GM18526 (cell line): ENCODE data around the gene HEXIM1.

Experiments
- POLR2A ChIP-seq: IDR thresholded peaks from 3 replicates; pipeline ENCODE4 v1.6.1; 2011; ENCODE audit not compliant: insufficient read length; ENCODE audit errors: extremely low read depth

HEXIM1 gene

DNA sequence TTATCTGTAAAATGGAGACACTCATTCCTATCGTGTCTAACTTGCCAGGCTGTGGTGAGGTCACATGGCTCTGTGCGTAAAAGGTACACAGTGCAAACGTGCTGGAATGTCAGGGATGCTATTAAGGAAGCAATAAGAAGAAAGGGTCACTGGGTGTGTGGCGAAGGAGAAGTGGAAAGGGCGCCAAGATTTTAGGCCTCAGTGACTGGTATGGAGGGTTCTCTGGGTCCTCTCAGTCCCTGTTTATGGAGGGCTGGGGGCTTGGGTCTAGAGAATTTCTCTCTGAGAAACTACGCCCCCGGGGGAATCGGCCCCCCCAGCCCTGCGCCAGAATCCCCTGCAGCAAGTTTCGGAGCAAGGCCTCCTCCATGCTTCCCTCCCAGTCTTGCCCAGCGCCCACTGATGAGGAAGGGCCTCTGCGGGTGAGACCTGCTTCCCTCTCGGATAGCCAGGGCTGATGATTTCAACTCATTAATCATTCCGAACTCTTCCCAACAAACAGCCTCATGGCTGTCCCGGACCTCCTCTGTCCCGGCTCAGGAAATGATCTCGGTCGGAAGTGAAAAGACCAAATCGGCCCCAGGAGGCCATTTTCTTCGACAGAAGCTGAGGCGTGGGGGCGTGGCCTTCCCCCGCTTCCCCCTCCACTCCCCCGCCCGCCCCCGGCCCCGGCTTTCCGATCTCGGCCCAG is 1.2 kb upstream of the HEXIM1 start:
- peak; percentile 60 for TF ChIP-seq POLR2A

GRCh38 chr17:45147581-45148182 is 593 bp upstream of the HEXIM1 start:
- TF ChIP-seq POLR2A: peak; percentile 1

GRCh38 chr17:45149037-45149668 is 878 bp downstream of the HEXIM1 start:
- peak; percentile 13 for TF ChIP-seq POLR2A

GRCh38 chr17:45149669-45150664 is 1.7 kb downstream of the HEXIM1 start:
- TF ChIP-seq POLR2A: peak; percentile 29

GRCh38 chr17:45150911-45151809 is 2.9 kb downstream of the HEXIM1 start:
- no peak for TF ChIP-seq POLR2A

GRCh38 chr17:45155029-45155428 is 6.8 kb downstream of the HEXIM1 start:
- TF ChIP-seq POLR2A: no peak

DNA sequence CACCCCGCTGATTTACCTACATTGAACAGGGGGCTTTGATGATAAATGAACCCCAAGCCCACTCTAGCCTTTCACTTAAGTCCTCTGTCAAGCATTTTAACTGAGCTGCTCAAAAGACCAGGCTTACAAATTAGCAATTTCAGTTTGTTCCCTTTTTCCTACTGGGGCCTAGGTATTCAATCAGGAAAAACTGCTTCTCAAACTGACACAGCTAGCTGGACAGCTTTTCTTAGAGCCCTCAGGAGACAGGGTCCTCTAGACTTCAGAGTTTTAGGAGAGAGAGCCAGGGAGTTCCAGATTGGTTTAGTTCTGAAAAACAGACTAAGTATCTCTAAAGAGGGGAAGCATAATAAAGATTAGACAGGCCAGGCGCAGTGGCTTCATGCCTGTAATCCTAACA is 7.2 kb downstream of the HEXIM1 start:
- no peak for TF ChIP-seq POLR2A

DNA sequence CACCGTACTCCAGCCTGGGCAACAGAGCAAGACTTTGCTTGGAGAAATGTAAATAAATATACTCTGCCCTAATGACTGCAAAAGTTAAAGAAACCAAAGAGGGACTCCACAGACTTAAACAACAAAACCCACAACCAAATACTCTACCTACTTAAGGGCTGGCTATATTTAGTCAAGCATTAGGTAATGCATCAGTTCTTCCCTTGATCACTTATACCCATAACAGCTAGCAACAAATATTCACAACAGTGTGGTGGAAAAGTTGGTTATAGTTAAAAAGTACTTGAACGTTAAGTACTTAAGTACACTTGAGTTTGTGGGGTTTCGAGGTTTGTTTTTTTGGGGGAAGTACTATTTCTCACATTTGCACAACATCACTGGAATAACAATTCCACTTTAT is 8.0 kb downstream of the HEXIM1 start:
- no peak for TF ChIP-seq POLR2A

- no peak for TF ChIP-seq POLR2A
These were observed 12.4 kb downstream of the HEXIM1 start for GRCh38 chr17:45160447-45161287.

GRCh38 chr17:45161288-45162024 is 13.2 kb downstream of the HEXIM1 start, which contains the start of gene HEXIM2:
TSS of gene HEXIM2 (plus strand) at chr17:45161875. CDS start at chr17:45162794, 919 bp downstream.
- peak; percentile 92 for TF ChIP-seq POLR2A

GRCh38 chr17:45162025-45162687 is 13.9 kb downstream of the HEXIM1 start:
- no peak for TF ChIP-seq POLR2A

DNA sequence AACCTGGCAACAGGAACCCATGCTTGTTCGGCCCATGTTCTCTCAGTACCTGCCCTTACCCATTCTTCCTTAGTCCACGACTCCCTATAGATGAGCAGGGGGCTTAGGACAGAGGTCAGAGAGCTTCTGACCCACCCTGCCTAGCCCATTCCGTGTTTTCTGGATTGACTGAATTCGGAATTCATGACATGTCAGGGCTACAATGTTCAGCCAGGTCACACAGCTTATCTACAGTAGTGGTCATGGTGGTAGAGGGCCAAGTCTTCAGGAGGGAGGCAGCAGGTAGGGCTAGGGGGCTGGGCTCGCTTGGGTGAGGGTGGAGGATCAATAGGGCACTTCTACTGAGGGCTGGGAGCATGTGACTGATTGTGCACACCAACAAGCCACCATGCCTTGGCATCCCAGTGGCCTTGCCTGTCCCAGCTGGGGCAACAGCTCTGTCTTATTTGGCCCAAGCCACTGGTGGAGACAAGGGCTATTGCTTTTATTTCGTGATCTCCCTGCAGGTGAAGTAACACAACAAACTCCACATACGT is 16.5 kb downstream of the HEXIM1 start:
- TF ChIP-seq POLR2A: no peak
